GM18858 (cell line): Measurements from ENCODE around the gene ABCB9.
"Not testable (repeated sequence)": the region's sequence is repeated elsewhere in the genome, so short reads cannot be mapped to it uniquely, and the experiment has no call there.

Source experiments
- ATAC-seq: cut with Tn5 transposase; IDR thresholded peaks from one replicate; pipeline ENCODE4 v1.9.1; 2021; ENCODE audit not compliant: unreplicated experiment

The ABCB9 gene

GRCh38 chr12:122941351-122941750, 24.9 kb downstream of the ABCB9 start:
- ATAC-seq = not testable (repeated sequence)

GRCh38 chr12:122939125-122939524, 27.1 kb downstream of the ABCB9 start:
- no peak for ATAC-seq

- no peak for ATAC-seq
These were observed 28.6 kb downstream of the ABCB9 start for GRCh38 chr12:122937622-122938091.

GRCh38 chr12:122935318-122935717, 30.9 kb downstream of the ABCB9 start:
- no peak for ATAC-seq

- ATAC-seq = no peak
These were observed 31.5 kb downstream of the ABCB9 start for GRCh38 chr12:122934722-122935121.

- no peak for ATAC-seq
These were observed 34.1 kb downstream of the ABCB9 start for GRCh38 chr12:122932207-122932606.

- ATAC-seq = no peak
These were observed 36.5 kb downstream of the ABCB9 start for GRCh38 chr12:122929812-122930211.

GRCh38 chr12:122929148-122929538, 37.1 kb downstream of the ABCB9 start:
- no peak for ATAC-seq

- no peak for ATAC-seq
These were observed 37.7 kb downstream of the ABCB9 start for GRCh38 chr12:122928404-122929147.

GRCh38 chr12:122927756-122928403, 38.4 kb downstream of the ABCB9 start:
- ATAC-seq = no peak

- no peak for ATAC-seq
These were observed 44.3 kb downstream of the ABCB9 start for GRCh38 chr12:122921917-122922316.

GRCh38 chr12:122920687-122921086, 45.6 kb downstream of the ABCB9 start:
- no peak for ATAC-seq

- no peak for ATAC-seq
These were observed 47.4 kb downstream of the ABCB9 start for GRCh38 chr12:122918827-122919226.

- no peak for ATAC-seq
These were observed 48.6 kb downstream of the ABCB9 start for GRCh38 chr12:122917507-122918121.

- ATAC-seq = no peak
These were observed 56.6 kb downstream of the ABCB9 start for GRCh38 chr12:122909442-122910288.

- no peak for ATAC-seq
These were observed 57.3 kb downstream of the ABCB9 start for GRCh38 chr12:122908915-122909314.

- ATAC-seq = not testable (repeated sequence)
These were observed 61.0 kb downstream of the ABCB9 start for GRCh38 chr12:122905258-122905657.

- no peak for ATAC-seq
These were observed 62.6 kb downstream of the ABCB9 start for GRCh38 chr12:122903693-122904034.

GRCh38 chr12:122902854-122903692, 63.2 kb downstream of the ABCB9 start:
- ATAC-seq = no peak

- no peak for ATAC-seq
These were observed 66.4 kb downstream of the ABCB9 start for GRCh38 chr12:122899887-122900286.
